Body of pancreas (tissue), 4 donors: ENCODE data around the gene FMNL2.

Experiments
- POLR2A ChIP-seq, 3 donors: fragments of 450-650 bp; IDR thresholded peaks; one replicate each; pipeline ENCODE4 v1.6.1; 2016; ENCODE audit warnings: antibody characterized with exemption in 3 of 3, mild to moderate bottlenecking in 2 of 3
- TF ChIP-seq, protein P1 (sequence below), 7 experiments: fragments of 450-650 bp in 4 of 7; fragments of 200-600 bp in 3 of 7; sonication (generic) in 3 of 7; IDR thresholded peaks; one replicate each; pipeline ENCODE4 v1.5.1; 2016 to 2019; ENCODE audit warnings: antibody characterized with exemption in 7 of 7

GRCh38 chr2:152644189-152644873 is 309.4 kb downstream of the FMNL2 start:
- TF ChIP-seq, protein P1, sequence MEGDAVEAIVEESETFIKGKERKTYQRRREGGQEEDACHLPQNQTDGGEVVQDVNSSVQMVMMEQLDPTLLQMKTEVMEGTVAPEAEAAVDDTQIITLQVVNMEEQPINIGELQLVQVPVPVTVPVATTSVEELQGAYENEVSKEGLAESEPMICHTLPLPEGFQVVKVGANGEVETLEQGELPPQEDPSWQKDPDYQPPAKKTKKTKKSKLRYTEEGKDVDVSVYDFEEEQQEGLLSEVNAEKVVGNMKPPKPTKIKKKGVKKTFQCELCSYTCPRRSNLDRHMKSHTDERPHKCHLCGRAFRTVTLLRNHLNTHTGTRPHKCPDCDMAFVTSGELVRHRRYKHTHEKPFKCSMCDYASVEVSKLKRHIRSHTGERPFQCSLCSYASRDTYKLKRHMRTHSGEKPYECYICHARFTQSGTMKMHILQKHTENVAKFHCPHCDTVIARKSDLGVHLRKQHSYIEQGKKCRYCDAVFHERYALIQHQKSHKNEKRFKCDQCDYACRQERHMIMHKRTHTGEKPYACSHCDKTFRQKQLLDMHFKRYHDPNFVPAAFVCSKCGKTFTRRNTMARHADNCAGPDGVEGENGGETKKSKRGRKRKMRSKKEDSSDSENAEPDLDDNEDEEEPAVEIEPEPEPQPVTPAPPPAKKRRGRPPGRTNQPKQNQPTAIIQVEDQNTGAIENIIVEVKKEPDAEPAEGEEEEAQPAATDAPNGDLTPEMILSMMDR (IDR thresholded peaks at IDR 0.05): no peak
- no peak for TF ChIP-seq POLR2A (IDR thresholded peaks at IDR 0.05)
